UCSD-AML1 (cell line): ENCODE measurements around the gene SNX20.

Experiments
- DNase-seq: peaks from one replicate; lab custom pipeline; 2025; ENCODE audit not compliant: unreplicated experiment; lab: John Stamatoyannopoulos, UW

Gene SNX20

GRCh38 chr16:50681021-50681885 is at the start of gene SNX20:
Gene SNX20, minus strand, starts transcription at chr16:50681312. Its CDS starts 3,786 bp downstream, at chr16:50677526.
- peak; percentile 77 for DNase-seq

- no peak for DNase-seq
Measured at GRCh38 chr16:50724306-50724705, 43.2 kb upstream of the SNX20 start.

GRCh38 chr16:50722960-50723359 is 41.8 kb upstream of the SNX20 start:
- DNase-seq, result no peak

- DNase-seq, result no peak
Measured at GRCh38 chr16:50722405-50722737, 41.3 kb upstream of the SNX20 start.

- DNase-seq, result no peak
Measured at GRCh38 chr16:50721549-50722404, 40.7 kb upstream of the SNX20 start.

GRCh38 chr16:50719401-50720337 is 38.6 kb upstream of the SNX20 start:
- DNase-seq, result peak; percentile 60

GRCh38 chr16:50718761-50719400 is 37.8 kb upstream of the SNX20 start:
- no peak for DNase-seq

GRCh38 chr16:50718061-50718760 is 37.1 kb upstream of the SNX20 start:
- no peak for DNase-seq

- no peak for DNase-seq
Measured at GRCh38 chr16:50717494-50717893, 36.4 kb upstream of the SNX20 start.

GRCh38 chr16:50717091-50717490 is 36.0 kb upstream of the SNX20 start:
- DNase-seq, result no peak

GRCh38 chr16:50712956-50713355 is 31.8 kb upstream of the SNX20 start:
- DNase-seq, result no peak

GRCh38 chr16:50712560-50712898 is 31.4 kb upstream of the SNX20 start:
- DNase-seq, result no peak

GRCh38 chr16:50711862-50712559 is 30.9 kb upstream of the SNX20 start:
- no peak for DNase-seq

- DNase-seq, result no peak
Measured at GRCh38 chr16:50711040-50711439, 29.9 kb upstream of the SNX20 start.

- DNase-seq, result no peak
Measured at GRCh38 chr16:50709980-50710379, 28.9 kb upstream of the SNX20 start.

- peak; percentile 62 for DNase-seq
Measured at GRCh38 chr16:50709061-50709684, 28.1 kb upstream of the SNX20 start.

GRCh38 chr16:50708373-50709060 is 27.4 kb upstream of the SNX20 start:
- DNase-seq, result no peak

GRCh38 chr16:50706250-50706649 is 25.1 kb upstream of the SNX20 start:
- no peak for DNase-seq
